ENCODE results near the gene EIF3D.

EIF3D gene

DNA sequence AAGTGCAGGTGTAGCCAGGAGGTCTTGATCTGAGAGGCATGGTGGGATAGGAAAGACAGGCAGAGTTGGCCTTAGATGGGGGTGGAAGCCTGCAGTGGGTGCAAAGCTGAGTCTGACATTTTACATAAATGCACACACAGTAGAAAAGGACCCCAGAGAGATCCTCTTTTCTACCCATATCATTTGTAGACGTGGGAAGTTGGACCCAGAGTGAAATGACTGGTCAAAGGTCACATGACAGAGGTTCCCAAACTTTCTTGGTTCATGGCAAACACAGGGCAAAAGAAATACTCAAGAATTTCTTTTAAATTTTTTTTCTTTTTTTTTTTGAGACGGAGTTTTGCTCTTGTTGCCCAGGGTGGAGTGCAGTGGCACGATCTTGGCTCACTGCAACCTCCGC lies 16.0 kb downstream of the EIF3D start:
- no peaks in the 10 kb centered on the region for H3K27me3 ChIP-seq (ENCODE audit: insufficient read depth, poor library complexity, severe bottlenecking)
- no peak overlapping the region for H3K4me3 ChIP-seq (replicated peaks; ENCODE audit: insufficient read depth, low read length)
- H3K27ac ChIP-seq (replicated peaks): no peak overlapping the region
- no peak for TF ChIP-seq GABPA (IDR thresholded peaks at IDR 0.05; ENCODE audit: low read depth)
- TF ChIP-seq, protein P1, sequence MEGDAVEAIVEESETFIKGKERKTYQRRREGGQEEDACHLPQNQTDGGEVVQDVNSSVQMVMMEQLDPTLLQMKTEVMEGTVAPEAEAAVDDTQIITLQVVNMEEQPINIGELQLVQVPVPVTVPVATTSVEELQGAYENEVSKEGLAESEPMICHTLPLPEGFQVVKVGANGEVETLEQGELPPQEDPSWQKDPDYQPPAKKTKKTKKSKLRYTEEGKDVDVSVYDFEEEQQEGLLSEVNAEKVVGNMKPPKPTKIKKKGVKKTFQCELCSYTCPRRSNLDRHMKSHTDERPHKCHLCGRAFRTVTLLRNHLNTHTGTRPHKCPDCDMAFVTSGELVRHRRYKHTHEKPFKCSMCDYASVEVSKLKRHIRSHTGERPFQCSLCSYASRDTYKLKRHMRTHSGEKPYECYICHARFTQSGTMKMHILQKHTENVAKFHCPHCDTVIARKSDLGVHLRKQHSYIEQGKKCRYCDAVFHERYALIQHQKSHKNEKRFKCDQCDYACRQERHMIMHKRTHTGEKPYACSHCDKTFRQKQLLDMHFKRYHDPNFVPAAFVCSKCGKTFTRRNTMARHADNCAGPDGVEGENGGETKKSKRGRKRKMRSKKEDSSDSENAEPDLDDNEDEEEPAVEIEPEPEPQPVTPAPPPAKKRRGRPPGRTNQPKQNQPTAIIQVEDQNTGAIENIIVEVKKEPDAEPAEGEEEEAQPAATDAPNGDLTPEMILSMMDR (IDR thresholded peaks at IDR 0.05; ENCODE audit: insufficient read depth, low read length): no peak
- no peak for TF ChIP-seq POLR2AphosphoS5 (IDR thresholded peaks at IDR 0.05; ENCODE audit: low read depth)
- TF ChIP-seq SPI1 (IDR thresholded peaks at IDR 0.05; ENCODE audit: borderline replicate concordance, low read depth): no peak
- TF ChIP-seq, protein P2, sequence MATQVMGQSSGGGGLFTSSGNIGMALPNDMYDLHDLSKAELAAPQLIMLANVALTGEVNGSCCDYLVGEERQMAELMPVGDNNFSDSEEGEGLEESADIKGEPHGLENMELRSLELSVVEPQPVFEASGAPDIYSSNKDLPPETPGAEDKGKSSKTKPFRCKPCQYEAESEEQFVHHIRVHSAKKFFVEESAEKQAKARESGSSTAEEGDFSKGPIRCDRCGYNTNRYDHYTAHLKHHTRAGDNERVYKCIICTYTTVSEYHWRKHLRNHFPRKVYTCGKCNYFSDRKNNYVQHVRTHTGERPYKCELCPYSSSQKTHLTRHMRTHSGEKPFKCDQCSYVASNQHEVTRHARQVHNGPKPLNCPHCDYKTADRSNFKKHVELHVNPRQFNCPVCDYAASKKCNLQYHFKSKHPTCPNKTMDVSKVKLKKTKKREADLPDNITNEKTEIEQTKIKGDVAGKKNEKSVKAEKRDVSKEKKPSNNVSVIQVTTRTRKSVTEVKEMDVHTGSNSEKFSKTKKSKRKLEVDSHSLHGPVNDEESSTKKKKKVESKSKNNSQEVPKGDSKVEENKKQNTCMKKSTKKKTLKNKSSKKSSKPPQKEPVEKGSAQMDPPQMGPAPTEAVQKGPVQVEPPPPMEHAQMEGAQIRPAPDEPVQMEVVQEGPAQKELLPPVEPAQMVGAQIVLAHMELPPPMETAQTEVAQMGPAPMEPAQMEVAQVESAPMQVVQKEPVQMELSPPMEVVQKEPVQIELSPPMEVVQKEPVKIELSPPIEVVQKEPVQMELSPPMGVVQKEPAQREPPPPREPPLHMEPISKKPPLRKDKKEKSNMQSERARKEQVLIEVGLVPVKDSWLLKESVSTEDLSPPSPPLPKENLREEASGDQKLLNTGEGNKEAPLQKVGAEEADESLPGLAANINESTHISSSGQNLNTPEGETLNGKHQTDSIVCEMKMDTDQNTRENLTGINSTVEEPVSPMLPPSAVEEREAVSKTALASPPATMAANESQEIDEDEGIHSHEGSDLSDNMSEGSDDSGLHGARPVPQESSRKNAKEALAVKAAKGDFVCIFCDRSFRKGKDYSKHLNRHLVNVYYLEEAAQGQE (IDR thresholded peaks at IDR 0.05; ENCODE audit: insufficient replicate concordance, low read depth): no peak
- no peak for DNase-seq (ENCODE audit: low read depth in 1 of 2, low spot score in 1 of 2)

DNA sequence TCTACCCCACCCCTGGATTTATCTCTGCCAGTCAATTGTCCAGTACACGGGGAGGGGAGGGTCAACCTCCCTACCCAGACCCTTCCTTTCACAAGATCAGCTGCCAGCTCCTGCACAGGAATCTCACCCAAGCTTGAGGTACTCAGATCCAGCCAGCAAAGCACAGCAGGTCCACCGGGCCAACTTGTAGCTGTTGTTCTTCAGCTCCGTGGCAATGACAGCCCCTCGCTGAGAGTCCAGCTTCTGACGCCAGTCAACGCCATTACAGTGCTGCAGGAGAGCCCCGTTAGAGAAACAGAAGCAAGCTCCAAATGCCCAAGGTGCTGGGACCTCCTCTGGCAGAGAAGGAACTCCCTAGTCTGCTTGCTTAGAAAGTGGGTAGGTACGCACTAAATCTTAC lies 16.6 kb downstream of the EIF3D start:
- TF ChIP-seq POLR2AphosphoS5 (IDR thresholded peaks at IDR 0.05; ENCODE audit: low read depth) (no peak), SPI1 (IDR thresholded peaks at IDR 0.05; ENCODE audit: borderline replicate concordance, low read depth) (no peak), GABPA (IDR thresholded peaks at IDR 0.05; ENCODE audit: low read depth) (no peak)
- TF ChIP-seq, protein P1 (IDR thresholded peaks at IDR 0.05; ENCODE audit: insufficient read depth, low read length): no peak
- TF ChIP-seq, protein P2 (IDR thresholded peaks at IDR 0.05; ENCODE audit: insufficient replicate concordance, low read depth): no peak
- Histone ChIP-seq H3K27me3 (ENCODE audit: insufficient read depth, poor library complexity, severe bottlenecking) (no peaks in the 10 kb centered on the region), H3K27ac (replicated peaks) (no peak overlapping the region), H3K4me3 (replicated peaks; ENCODE audit: insufficient read depth, low read length) (no peak overlapping the region)
- DNase-seq (ENCODE audit: low read depth in 1 of 2, low spot score in 1 of 2): no peak

DNA sequence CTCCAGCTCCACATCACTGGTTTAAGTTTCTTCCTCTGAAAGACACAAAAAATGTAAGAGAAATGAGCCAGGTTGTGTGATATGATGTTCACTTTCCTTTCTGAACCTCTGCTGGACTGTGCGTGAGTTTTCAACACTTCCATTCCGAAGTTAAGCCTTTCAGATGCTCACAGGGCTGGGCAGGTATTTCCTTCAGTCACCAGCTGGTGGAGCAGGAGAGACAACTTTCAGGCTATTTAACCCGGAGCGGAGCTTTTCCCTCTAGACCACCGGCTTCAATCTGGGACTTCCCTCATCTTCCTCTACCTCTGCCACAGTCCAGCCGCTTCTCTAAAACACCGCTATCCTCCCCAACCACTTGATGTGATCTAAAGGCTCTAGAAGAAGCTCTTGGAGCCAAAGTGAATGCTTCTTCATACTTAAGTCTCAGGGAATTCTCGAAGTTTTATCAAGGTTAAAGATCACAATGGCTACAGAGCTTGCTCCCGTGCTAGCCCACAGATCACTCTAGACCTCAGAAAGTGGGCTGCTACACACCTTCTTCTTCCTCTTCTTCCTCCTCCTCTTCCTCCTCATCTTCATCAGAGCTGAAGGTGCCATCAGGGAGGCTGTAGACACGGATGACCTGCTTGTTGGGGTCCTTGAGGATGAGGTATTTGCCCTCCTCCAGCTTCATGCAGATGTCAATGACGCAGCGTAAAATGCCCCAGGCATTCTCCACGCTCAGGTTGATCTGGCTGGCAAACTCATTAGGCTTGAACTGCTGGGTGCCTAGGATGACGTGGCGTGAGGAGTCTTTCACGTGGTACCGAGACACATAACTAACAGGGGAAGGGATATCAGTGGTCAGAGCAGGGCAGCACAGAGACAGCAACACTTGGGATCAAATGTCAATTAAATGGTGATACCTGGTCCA lies 17.7 kb downstream of the EIF3D start:
- peak in 1 of 2 experiments; percentile 49 for DNase-seq (ENCODE audit: low read depth in 1 of 2, low spot score in 1 of 2)
- no peaks in the 10 kb centered on the region for H3K27me3 ChIP-seq (ENCODE audit: insufficient read depth, poor library complexity, severe bottlenecking)
- no peak overlapping the region for H3K27ac ChIP-seq (replicated peaks)

More for the DNA sequence above, 17.7 kb downstream of the EIF3D start:
- TF ChIP-seq POLR2AphosphoS5 (IDR thresholded peaks at IDR 0.05; ENCODE audit: low read depth) (peak; percentile 62), GABPA (IDR thresholded peaks at IDR 0.05; ENCODE audit: low read depth) (no peak), SPI1 (IDR thresholded peaks at IDR 0.05; ENCODE audit: borderline replicate concordance, low read depth) (no peak)
- TF ChIP-seq, protein P2 (IDR thresholded peaks at IDR 0.05; ENCODE audit: insufficient replicate concordance, low read depth): no peak
- TF ChIP-seq, protein P1 (IDR thresholded peaks at IDR 0.05; ENCODE audit: insufficient read depth, low read length): peak; percentile 61
- H3K4me3 ChIP-seq (replicated peaks; ENCODE audit: insufficient read depth, low read length): no peak overlapping the region
